Measurements from ENCODE around the gene TMEM86A. TPM values are rescaled to one million over a fixed set of nuclear protein-coding genes. Genes with fewer than 3 reads are reported as not detected.

TMEM86A gene
- total and polyA plus RNA-seq, 2 of the 4 experiments (the other 2 are of a cell fraction) = 0.31 to 0.36 TPM

DNA sequence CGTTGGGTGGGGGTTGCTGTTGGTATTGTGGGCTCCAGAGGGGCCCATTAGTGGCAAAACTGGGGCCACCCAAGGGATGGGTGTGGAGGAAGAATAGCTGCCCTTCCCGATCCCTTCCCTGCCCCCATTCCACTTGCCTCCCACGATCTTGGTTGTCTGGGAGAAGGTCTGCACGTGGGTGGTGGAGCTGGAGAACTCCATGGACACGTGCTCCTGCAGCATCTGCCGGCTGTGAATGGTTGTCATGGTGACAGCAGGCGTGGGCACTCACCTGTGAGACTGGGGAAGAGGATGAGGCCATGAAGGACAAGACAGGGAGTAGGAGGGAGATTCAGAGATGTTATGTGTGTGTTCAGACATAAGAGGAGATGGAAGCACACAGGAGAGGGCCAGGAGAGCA is 25.4 kb downstream of the TMEM86A start:
- ChIA-PET POLR2A (ENCODE audit: unreplicated experiment) (no interaction called here), CTCF (interaction anchor here (0.5 kb wide), 1 partner anchor 408 kb away, joined by 4 read pairs; no protein-coding TSS in a partner anchor)
- H3K14ac ChIP-seq (replicated peaks; ENCODE audit: low read depth, low read length) = no peak overlapping the region
- no CpG with 5 or more reads among the region's 7 CpGs for WGBS, 2 experiments (ENCODE audit: extremely low coverage in 2 of 2, insufficient read length in 1 of 2)
- intact Hi-C loops (cut with micrococcal nuclease) = no loop called here
- no peaks in the 10 kb centered on the region for H3K9me3 ChIP-seq (ENCODE audit: control insufficient read depth, insufficient read depth, low read length)
- peaks cover 8% of the 10 kb centered on the region; the same call in 1 of the 2 replicates for H3K27me3 ChIP-seq (ENCODE audit: control insufficient read depth, insufficient read depth, low read length)
- no peaks in the 10 kb centered on the region for H3K9me1 ChIP-seq (ENCODE audit: insufficient read depth, low read length)
- BruUV-seq (replicated peaks) = no TSS peak
- no peak overlapping the region for H4K5ac ChIP-seq (ENCODE audit: low read depth, low read length)
- no peak overlapping the region for H2AK5ac ChIP-seq (ENCODE audit: low read depth, low read length)
- no peak overlapping the region for H3K18ac ChIP-seq (ENCODE audit: low read depth, low read length)
- no peak overlapping the region for H3K4me3 ChIP-seq (ENCODE audit: insufficient read depth, low read depth, low read length)
- no peak overlapping the region for H4K8ac ChIP-seq (ENCODE audit: low read depth in 2 of 2, low read length in 2 of 2)
- dilution Hi-C loops (cut with HindIII; ENCODE audit: low sequenced_read_pairs, unreplicated experiment) = no loop called here
- H3K56ac ChIP-seq (ENCODE audit: extremely low read depth, insufficient read depth, low read length) = no peak overlapping the region
- no peak overlapping the region for H2BK120ac ChIP-seq (ENCODE audit: low read depth, low read length)
- H3K23ac ChIP-seq (ENCODE audit: low read depth, low read length) = peak overlapping the region; percentile 48; the same call in 1 of the 2 replicates
- no peaks in the 10 kb centered on the region for H3K79me1 ChIP-seq (ENCODE audit: low read depth in 1 of 2, low read length in 2 of 2)
- H4K91ac ChIP-seq (ENCODE audit: insufficient read depth, low read depth, low read length) = no peak overlapping the region
- ATAC-seq (ENCODE audit: low read depth) (no peak), DNase-seq (no peak)
- no peak overlapping the region for H3K27ac ChIP-seq (ENCODE audit: insufficient read depth, low read length)
- no peak overlapping the region for H2BK5ac ChIP-seq (ENCODE audit: low read depth, low read length, poor library complexity, severe bottlenecking)
- no peak overlapping the region for H3K4ac ChIP-seq (ENCODE audit: low read depth, low read length)
- no peak overlapping the region for H2BK20ac ChIP-seq (ENCODE audit: low read depth, low read length)
- no peak overlapping the region for H2BK15ac ChIP-seq (ENCODE audit: low read depth, low read length)
- no peaks in the 10 kb centered on the region for H3K4me1 ChIP-seq (ENCODE audit: control insufficient read depth, insufficient read depth, low read length)
- no peak overlapping the region for H3K9ac ChIP-seq (ENCODE audit: low read depth, low read length)
- H4K20me1 ChIP-seq (ENCODE audit: insufficient read depth, low read length) = no peaks in the 10 kb centered on the region
- H2AK9ac ChIP-seq (replicated peaks; ENCODE audit: low read depth, low read length, poor library complexity) = no peak overlapping the region
- TF ChIP-seq, protein P1, sequence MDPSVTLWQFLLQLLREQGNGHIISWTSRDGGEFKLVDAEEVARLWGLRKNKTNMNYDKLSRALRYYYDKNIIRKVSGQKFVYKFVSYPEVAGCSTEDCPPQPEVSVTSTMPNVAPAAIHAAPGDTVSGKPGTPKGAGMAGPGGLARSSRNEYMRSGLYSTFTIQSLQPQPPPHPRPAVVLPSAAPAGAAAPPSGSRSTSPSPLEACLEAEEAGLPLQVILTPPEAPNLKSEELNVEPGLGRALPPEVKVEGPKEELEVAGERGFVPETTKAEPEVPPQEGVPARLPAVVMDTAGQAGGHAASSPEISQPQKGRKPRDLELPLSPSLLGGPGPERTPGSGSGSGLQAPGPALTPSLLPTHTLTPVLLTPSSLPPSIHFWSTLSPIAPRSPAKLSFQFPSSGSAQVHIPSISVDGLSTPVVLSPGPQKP (IDR thresholded peaks at IDR 0.05; ENCODE audit: borderline replicate concordance, low read depth, low read length) = no peak
- TF ChIP-seq SMC3 (IDR thresholded peaks at IDR 0.05; ENCODE audit: low read depth, low read length) (no peak), MAZ (IDR thresholded peaks at IDR 0.05; ENCODE audit: borderline replicate concordance, low read depth, low read length) (no peak)
- TF ChIP-seq, protein P2, sequence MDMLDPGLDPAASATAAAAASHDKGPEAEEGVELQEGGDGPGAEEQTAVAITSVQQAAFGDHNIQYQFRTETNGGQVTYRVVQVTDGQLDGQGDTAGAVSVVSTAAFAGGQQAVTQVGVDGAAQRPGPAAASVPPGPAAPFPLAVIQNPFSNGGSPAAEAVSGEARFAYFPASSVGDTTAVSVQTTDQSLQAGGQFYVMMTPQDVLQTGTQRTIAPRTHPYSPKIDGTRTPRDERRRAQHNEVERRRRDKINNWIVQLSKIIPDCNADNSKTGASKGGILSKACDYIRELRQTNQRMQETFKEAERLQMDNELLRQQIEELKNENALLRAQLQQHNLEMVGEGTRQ (IDR thresholded peaks at IDR 0.05; ENCODE audit: low read depth, low read length) = no peak
- H2AFZ ChIP-seq (replicated peaks; ENCODE audit: low read length, poor library complexity) = no peak overlapping the region
- H3K36me3 ChIP-seq (ENCODE audit: control insufficient read depth, insufficient read depth, low read length) = no peaks in the 10 kb centered on the region
- in situ Hi-C loops (cut with MboI; ENCODE audit: low sequenced_read_pairs) = no loop called here
- H3K4me2 ChIP-seq (ENCODE audit: low read depth, low read length) = no peak overlapping the region

Measured in IMR-90 (cell line).